GM23248 (cell line): ENCODE results near the gene CPNE5.

Source experiments
- EZH2 ChIP-seq: fragments of 200-600 bp; sonication (generic); IDR thresholded peaks from 2 replicates; pipeline ENCODE4 v1.6.1; 2018; ENCODE audit warnings: antibody characterized with exemption, mild to moderate bottlenecking; ENCODE audit not compliant: insufficient read depth, poor library complexity, severe bottlenecking
- EZH2phosphoT487 ChIP-seq: fragments of 200-600 bp; sonication (generic); IDR thresholded peaks from 2 replicates; pipeline ENCODE4 v1.6.1; 2018; ENCODE audit warnings: antibody characterized with exemption, moderate library complexity, mild to moderate bottlenecking, low read depth; ENCODE audit not compliant: insufficient read depth

DNA sequence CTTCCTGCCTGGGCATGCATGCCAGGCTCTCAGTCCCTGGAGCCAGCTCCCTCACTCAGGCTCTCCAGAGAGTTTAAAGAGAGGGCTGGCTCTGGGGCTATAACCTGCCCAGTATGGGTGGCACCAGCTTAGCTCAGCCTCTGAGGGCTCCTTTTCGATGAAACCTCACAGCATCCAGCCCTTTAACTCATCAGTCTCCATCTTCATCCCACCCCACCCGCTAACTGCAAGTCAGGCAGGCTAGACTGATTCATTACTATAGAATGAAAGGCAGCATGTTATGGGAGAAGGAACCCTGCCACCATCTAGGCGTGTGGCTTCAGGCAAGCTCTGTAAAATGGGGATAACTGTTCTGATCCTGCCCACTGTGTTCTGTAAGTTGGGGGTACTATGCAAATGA is 88.2 kb downstream of the CPNE5 start:
- TF ChIP-seq EZH2phosphoT487 (no peak), EZH2 (no peak)
